CD4-positive, alpha-beta T cell (primary cell): ENCODE results near the gene KDM8. TPM values are rescaled to one million over a fixed set of nuclear protein-coding genes. Genes with fewer than 3 reads are reported as not detected.

Experiments
- ATAC-seq: fragments of 200-7000 bp; cut with Tn5 transposase; one replicate; pipeline ENCODE4 v1.10.0; 2022; ENCODE audit warnings: mild to moderate bottlenecking; ENCODE audit not compliant: poor library complexity
- CTCF ChIA-PET: fragments of 350-600 bp; sonication (Branson Sonifier 250); formaldehyde crosslinking; loops from one replicate; lab custom pipeline; 2021; ENCODE audit warnings: antibody characterized with exemption, inconsistent platforms; lab: Charles Lee
- POLR2A ChIA-PET: fragments of 350-600 bp; sonication (Branson Sonifier 250); formaldehyde crosslinking; loops from one replicate; lab custom pipeline; 2021; ENCODE audit warnings: antibody characterized with exemption, inconsistent platforms; lab: Charles Lee
- DNase-seq, 14 experiments: peaks; one replicate each; pipeline ENCODE4 v3.0.0-alpha.2; 2013 to 2020; ENCODE audit warnings: mixed read lengths in 2 of 14
- H3K27ac ChIP-seq, 2 donors: one replicate each; pipeline versions ENCODE4 v1.5.1 to v1.7.0; 2013; ENCODE audit warnings: low read length in 2 of 2, low read depth in 1 of 2, mild to moderate bottlenecking in 1 of 2
- H3K27me3 ChIP-seq, 2 experiments: 1 replicate in 1 of 2; 2 replicates in 1 of 2; pipeline versions ENCODE4 v1.6.1 to v1.7.0; 2013; ENCODE audit warnings: low read length in 2 of 2, control low read depth in 1 of 2, mild to moderate bottlenecking in 1 of 2, moderate library complexity in 1 of 2; ENCODE audit not compliant: insufficient read depth in 2 of 2, control insufficient read depth in 1 of 2
- H3K36me3 ChIP-seq: one replicate; pipeline ENCODE4 v1.6.1; 2013; ENCODE audit warnings: low read length, control low read depth; ENCODE audit not compliant: insufficient read depth
- H3K4me1 ChIP-seq: one replicate; pipeline ENCODE4 v1.6.1; 2013; ENCODE audit warnings: low read length, control low read depth; ENCODE audit not compliant: insufficient read depth
- H3K4me3 ChIP-seq: one replicate; pipeline ENCODE4 v1.5.1; 2013; ENCODE audit warnings: mild to moderate bottlenecking, low read length, moderate library complexity
- H3K9me3 ChIP-seq, 2 experiments: 1 replicate in 1 of 2; 2 replicates in 1 of 2; pipeline versions ENCODE4 v1.6.1 to v1.7.0; 2013; ENCODE audit warnings: low read length in 2 of 2, mild to moderate bottlenecking in 2 of 2, control low read depth in 1 of 2, moderate library complexity in 1 of 2; ENCODE audit not compliant: control insufficient read depth in 1 of 2, insufficient read depth in 1 of 2
- H3K27ac Mint-ChIP-seq: one replicate; pipeline ENCODE4 v1.8.0; 2020; ENCODE audit warnings: mixed read lengths
- H3K27me3 Mint-ChIP-seq: one replicate; pipeline ENCODE4 v1.8.0; 2021; ENCODE audit warnings: mixed read lengths
- H3K36me3 Mint-ChIP-seq: one replicate; pipeline ENCODE4 v1.8.0; 2021; ENCODE audit warnings: low read depth, mixed read lengths
- H3K4me1 Mint-ChIP-seq: one replicate; pipeline ENCODE4 v1.8.0; 2021; ENCODE audit warnings: low read depth, mixed read lengths
- H3K4me3 Mint-ChIP-seq: one replicate; pipeline ENCODE4 v1.8.0; 2020; ENCODE audit warnings: mild to moderate bottlenecking, mixed read lengths
- H3K9me3 Mint-ChIP-seq: one replicate; pipeline ENCODE4 v1.8.0; 2020; ENCODE audit warnings: mixed read lengths
- intact Hi-C, 2 experiments: fragments of 100-400 bp; cut with DNase I in 1 of 2; cut with micrococcal nuclease in 1 of 2; formaldehyde crosslinking; loops; one replicate each; pipeline versions ENCODE4 v1.15.1 to v1.9.0; 2023 to 2025; cut with DNase I, micrococcal nuclease
- total RNA-seq, 174 experiments: library from RNA in 2 of 174; stranded (reverse) in 2 of 174; gene quantifications; one replicate each; pipeline ENCODE4 v1.2.3 and lab custom pipeline; 2021 to 2026
- TF ChIP-seq, protein P1 (sequence below): fragments of 200-600 bp; IDR thresholded peaks from one replicate; pipeline ENCODE4 v1.8.0; 2022; ENCODE audit warnings: antibody characterized with exemption, mild to moderate bottlenecking

KDM8 gene
- total RNA-seq, 2 experiments from 2014 or later = 15.1 to 17.3 TPM

DNA sequence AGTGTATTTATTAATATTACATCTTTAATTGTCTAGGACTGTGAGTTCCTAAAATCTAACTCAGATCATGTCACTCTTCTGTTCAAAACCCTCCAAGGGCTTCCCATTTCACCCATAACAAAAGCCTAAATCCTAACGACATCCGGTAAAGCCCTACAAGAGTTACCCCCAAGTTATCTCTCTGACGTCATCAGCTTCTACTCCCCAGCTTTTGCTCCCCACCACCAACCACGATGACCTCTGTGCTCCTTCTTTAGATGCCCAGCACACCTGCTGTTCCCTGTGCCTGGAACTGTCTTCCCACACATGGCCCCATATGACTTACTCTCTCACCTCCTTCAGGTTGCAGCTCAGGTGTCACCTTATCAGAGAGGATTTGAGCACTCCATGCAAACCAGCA lies 6.3 kb upstream of the KDM8 start:
- Histone ChIP-seq H3K36me3 (no peaks in the 10 kb centered on the region), H3K9me3 (no peaks in the 10 kb centered on the region), H3K27ac (peak overlapping the region in 1 of 2 donors; percentile 24), H3K4me3 (no peak overlapping the region), H3K4me1 (peaks cover 75% of the 10 kb centered on the region), H3K27me3 (no peaks in the 10 kb centered on the region)
- intact Hi-C loops = loop anchor here (2.0 to 5.0 kb wide), 2 partner anchors 18 to 35 kb away; no protein-coding TSS in a partner anchor
- POLR2A ChIA-PET = interaction anchor here (1.0 to 2.3 kb wide), 9 partner anchors 7 to 171 kb away, joined by 3 to 24 read pairs (median 10); partner anchors contain the start of gene KDM8
- Mint-ChIP-seq H3K4me1 (peaks cover 85% of the 10 kb centered on the region), H3K9me3 (peaks cover 3% of the 10 kb centered on the region), H3K4me3 (peak overlapping the region; percentile 32), H3K36me3 (no peaks in the 10 kb centered on the region), H3K27me3 (no peaks in the 10 kb centered on the region), H3K27ac (peak overlapping the region; percentile 95)
- CTCF ChIA-PET = interaction anchor here (0.8 to 5.1 kb wide), 4 partner anchors 17 to 38 kb away, joined by 3 to 51 read pairs (median 7); no protein-coding TSS in a partner anchor
- DNase-seq (no peak), ATAC-seq (no peak)
- TF ChIP-seq, protein P1, sequence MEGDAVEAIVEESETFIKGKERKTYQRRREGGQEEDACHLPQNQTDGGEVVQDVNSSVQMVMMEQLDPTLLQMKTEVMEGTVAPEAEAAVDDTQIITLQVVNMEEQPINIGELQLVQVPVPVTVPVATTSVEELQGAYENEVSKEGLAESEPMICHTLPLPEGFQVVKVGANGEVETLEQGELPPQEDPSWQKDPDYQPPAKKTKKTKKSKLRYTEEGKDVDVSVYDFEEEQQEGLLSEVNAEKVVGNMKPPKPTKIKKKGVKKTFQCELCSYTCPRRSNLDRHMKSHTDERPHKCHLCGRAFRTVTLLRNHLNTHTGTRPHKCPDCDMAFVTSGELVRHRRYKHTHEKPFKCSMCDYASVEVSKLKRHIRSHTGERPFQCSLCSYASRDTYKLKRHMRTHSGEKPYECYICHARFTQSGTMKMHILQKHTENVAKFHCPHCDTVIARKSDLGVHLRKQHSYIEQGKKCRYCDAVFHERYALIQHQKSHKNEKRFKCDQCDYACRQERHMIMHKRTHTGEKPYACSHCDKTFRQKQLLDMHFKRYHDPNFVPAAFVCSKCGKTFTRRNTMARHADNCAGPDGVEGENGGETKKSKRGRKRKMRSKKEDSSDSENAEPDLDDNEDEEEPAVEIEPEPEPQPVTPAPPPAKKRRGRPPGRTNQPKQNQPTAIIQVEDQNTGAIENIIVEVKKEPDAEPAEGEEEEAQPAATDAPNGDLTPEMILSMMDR = no peak

DNA sequence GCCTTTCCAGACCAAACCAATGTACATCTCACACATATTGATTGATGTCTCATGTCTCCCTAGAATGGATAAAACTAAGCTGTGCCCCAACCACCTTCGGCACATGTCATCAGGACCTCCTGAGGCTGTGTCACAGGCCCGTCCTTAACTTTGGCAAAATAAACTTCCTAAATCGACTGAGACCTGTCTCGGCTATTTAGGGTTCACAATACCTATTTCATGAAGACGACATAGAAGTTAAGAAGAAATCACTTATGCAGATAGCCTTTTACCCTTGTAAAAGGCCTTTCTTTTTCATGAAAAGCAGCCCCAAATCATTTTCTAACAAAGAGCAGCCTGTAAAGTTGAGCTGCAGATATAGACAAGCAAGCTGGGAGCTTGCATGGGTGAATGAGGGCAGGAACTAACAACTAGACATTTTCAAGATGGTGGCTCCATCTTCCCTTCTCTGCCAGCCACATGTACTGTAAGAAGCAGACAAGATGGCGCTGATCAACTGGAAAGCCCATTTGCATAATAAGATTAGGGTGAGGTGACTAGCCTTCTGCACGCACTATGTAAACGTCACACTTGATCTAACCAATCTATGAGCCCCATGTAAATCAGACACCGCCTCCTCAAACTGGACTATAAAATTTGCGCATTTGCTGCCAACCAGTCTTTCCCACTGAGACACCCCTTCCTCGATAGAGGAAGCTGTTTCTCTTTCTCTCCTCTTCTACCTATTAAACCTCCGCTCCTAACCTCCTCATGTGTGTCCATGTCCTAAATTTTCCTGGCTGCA lies 4.7 kb upstream of the KDM8 start:
- Histone ChIP-seq H3K27me3 (no peaks in the 10 kb centered on the region), H3K27ac (peak overlapping the region in 1 of 2 donors; percentile 56), H3K4me1 (peaks cover 83% of the 10 kb centered on the region), H3K4me3 (no peak overlapping the region), H3K9me3 (no peaks in the 10 kb centered on the region), H3K36me3 (no peaks in the 10 kb centered on the region)
- intact Hi-C loops = loop anchor here in 1 of 2 experiments (5.0 kb wide), 1 partner anchor 34 kb away; no protein-coding TSS in a partner anchor
- ChIA-PET POLR2A (interaction anchor here (0.6 to 2.9 kb wide), 12 partner anchors 16 to 248 kb away, joined by 3 to 30 read pairs (median 10); no protein-coding TSS in a partner anchor), CTCF (interaction anchor here (2.4 to 5.1 kb wide), 4 partner anchors 18 to 36 kb away, joined by 9 to 51 read pairs (median 14); no protein-coding TSS in a partner anchor)
- Mint-ChIP-seq H3K4me3 (peak overlapping the region; percentile 22), H3K9me3 (peaks cover 3% of the 10 kb centered on the region), H3K4me1 (peaks cover 95% of the 10 kb centered on the region), H3K36me3 (peaks cover 6% of the 10 kb centered on the region), H3K27ac (peak overlapping the region; percentile 95), H3K27me3 (no peaks in the 10 kb centered on the region)
- TF ChIP-seq, protein P1 = no peak
- ATAC-seq (no peak), DNase-seq (no peak)

DNA sequence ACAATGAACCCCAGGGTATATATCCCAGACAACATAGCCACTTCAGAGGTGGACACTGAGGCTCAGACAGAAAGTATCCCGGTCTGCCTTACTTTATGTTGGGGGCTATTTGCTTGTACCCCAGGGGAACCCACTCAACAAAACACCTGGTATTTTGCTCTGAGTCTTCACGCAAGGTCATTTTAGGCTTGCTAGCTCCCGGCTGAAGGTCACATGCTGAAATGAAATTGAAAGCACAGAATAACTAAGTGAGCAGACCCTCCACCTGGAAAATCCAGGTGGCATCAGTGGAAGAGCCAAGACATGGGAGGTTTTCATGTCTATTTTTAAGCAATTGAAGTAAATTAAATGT lies 4.1 kb upstream of the KDM8 start:
- peaks cover 10% of the 10 kb centered on the region for H3K36me3 Mint-ChIP-seq
- peak overlapping the region; percentile 21 for H3K4me3 Mint-ChIP-seq
- H3K27me3 ChIP-seq = no peaks in the 10 kb centered on the region
- intact Hi-C loops = loop anchor here in 1 of 2 experiments (5.0 kb wide), 1 partner anchor 33 kb away; no protein-coding TSS in a partner anchor
- H3K27me3 Mint-ChIP-seq = no peaks in the 10 kb centered on the region
- TF ChIP-seq, protein P1 = no peak
- ChIA-PET CTCF (interaction anchor here (2.4 to 5.1 kb wide), 4 partner anchors 19 to 36 kb away, joined by 9 to 51 read pairs (median 14); no protein-coding TSS in a partner anchor), POLR2A (interaction anchor here (0.7 to 2.9 kb wide), 17 partner anchors 13 to 206 kb away, joined by 3 to 30 read pairs (median 4); partner anchors contain the start of gene IL21R)
- H3K36me3 ChIP-seq = no peaks in the 10 kb centered on the region
- H3K9me3 ChIP-seq = no peaks in the 10 kb centered on the region
- ATAC-seq = no peak
- H3K4me1 ChIP-seq = peaks cover 84% of the 10 kb centered on the region
- peak overlapping the region; percentile 95 for H3K27ac Mint-ChIP-seq
- peak overlapping the region in 1 of 2 donors; percentile 56 for H3K27ac ChIP-seq
- H3K9me3 Mint-ChIP-seq = peaks cover 3% of the 10 kb centered on the region
- no peak overlapping the region for H3K4me3 ChIP-seq
- H3K4me1 Mint-ChIP-seq = peaks cover 94% of the 10 kb centered on the region
- no peak for DNase-seq
